Measurements from ENCODE around the gene RPP40.
"Not testable (repeated sequence)": the region's sequence is repeated elsewhere in the genome, so short reads cannot be mapped to it uniquely, and the experiment has no call there.

GRCh38 chr6:5032706-5033105 lies 28.9 kb upstream of the RPP40 start:
- not testable (repeated sequence) for TF ChIP-seq EZH2 (IDR thresholded peaks at IDR 0.05; ENCODE audit: borderline replicate concordance, low read depth, low read length, poor library complexity, severe bottlenecking); CTCF (conservative IDR thresholded peaks at IDR 0.05; ENCODE audit: low read depth, low read length)

Measured in A673 (cell line).